CD8-positive, alpha-beta memory T cell (primary cell): Measurements from ENCODE around the gene TSPAN3. TPM values are rescaled to one million over a fixed set of nuclear protein-coding genes. Genes with fewer than 3 reads are reported as not detected.

Source experiments
- CTCF ChIA-PET: fragments of 350-600 bp; sonication (Branson Sonifier 250); formaldehyde crosslinking; loops from one replicate; lab custom pipeline; 2021; ENCODE audit warnings: antibody characterized with exemption; lab: Charles Lee
- POLR2A ChIA-PET: fragments of 350-600 bp; sonication (Branson Sonifier 250); formaldehyde crosslinking; loops from one replicate; lab custom pipeline; 2021; ENCODE audit warnings: antibody characterized with exemption; lab: Charles Lee
- DNase-seq, 5 donors: peaks; one replicate each; pipeline versions ENCODE4 v3.0.0 to v3.0.0-alpha.2; 2020 to 2022; ENCODE audit warnings: mixed read lengths in 1 of 5
- H3K27ac ChIP-seq: one replicate; pipeline ENCODE4 v1.7.0; 2013; ENCODE audit warnings: low read depth, mild to moderate bottlenecking, low read length, moderate library complexity
- H3K27me3 ChIP-seq: 2 replicates; pipeline ENCODE4 v1.7.0; 2013; ENCODE audit warnings: low read length, mild to moderate bottlenecking; ENCODE audit not compliant: insufficient read depth, poor library complexity, severe bottlenecking
- H3K36me3 ChIP-seq: 2 replicates; pipeline ENCODE4 v1.7.0; 2013; ENCODE audit warnings: mild to moderate bottlenecking, low read length, moderate library complexity; ENCODE audit not compliant: insufficient read depth
- H3K4me1 ChIP-seq: 2 replicates; pipeline ENCODE4 v1.7.0; 2013; ENCODE audit warnings: mild to moderate bottlenecking, low read length, moderate library complexity; ENCODE audit not compliant: insufficient read depth
- H3K4me3 ChIP-seq: 2 replicates; pipeline ENCODE4 v1.7.0; 2013; ENCODE audit warnings: mild to moderate bottlenecking, low read length
- H3K9me3 ChIP-seq: 2 replicates; pipeline ENCODE4 v1.7.0; 2013; ENCODE audit warnings: mild to moderate bottlenecking, low read length
- H3K27ac Mint-ChIP-seq, 8 donors: one replicate each; pipeline ENCODE4 v1.8.0; 2020 to 2021; ENCODE audit warnings: mixed read lengths in 8 of 8, mild to moderate bottlenecking in 6 of 8, inconsistent platforms in 3 of 8, moderate library complexity in 3 of 8
- H3K27me3 Mint-ChIP-seq, 2 donors: one replicate each; pipeline ENCODE4 v1.8.0; 2020 to 2021; ENCODE audit warnings: mixed read lengths in 2 of 2, mild to moderate bottlenecking in 1 of 2, moderate library complexity in 1 of 2
- H3K36me3 Mint-ChIP-seq, 3 donors: one replicate each; pipeline ENCODE4 v1.8.0; 2020 to 2021; ENCODE audit warnings: mixed read lengths in 3 of 3, inconsistent platforms in 1 of 3, mild to moderate bottlenecking in 1 of 3
- H3K4me1 Mint-ChIP-seq, 3 donors: one replicate each; pipeline ENCODE4 v1.8.0; 2020 to 2021; ENCODE audit warnings: mixed read lengths in 3 of 3, inconsistent platforms in 1 of 3, mild to moderate bottlenecking in 1 of 3
- H3K4me3 Mint-ChIP-seq, 7 donors: one replicate each; pipeline ENCODE4 v1.8.0; 2020 to 2021; ENCODE audit warnings: mixed read lengths in 7 of 7, mild to moderate bottlenecking in 6 of 7, moderate library complexity in 4 of 7, inconsistent platforms in 2 of 7
- H3K9me3 Mint-ChIP-seq, 5 donors: one replicate each; pipeline ENCODE4 v1.8.0; 2020 to 2022; ENCODE audit warnings: mixed read lengths in 5 of 5, mild to moderate bottlenecking in 3 of 5, moderate library complexity in 2 of 5, inconsistent platforms in 1 of 5
- polyA plus RNA-seq: library from polyadenylated mRNA; unstranded; fragments of 300-500 nt; fragmentation: Illumina TruSeq; gene quantifications from one replicate; pipeline ENCODE4 v1.2.3, GENCODE V29; 2021
- total RNA-seq, 2 experiments: library from RNA; stranded (reverse); gene quantifications; one replicate each; pipeline ENCODE4 v1.2.3, GENCODE V29; 2021

The TSPAN3 gene
- total and polyA plus RNA-seq, 3 experiments from 2014 or later = 45.2 to 60.5 (median 59.3) TPM

- Mint-ChIP-seq H3K4me3 (peak overlapping the region; percentile 81 to 99 (median 97)), H3K9me3 (no peaks in the 10 kb centered on the region), H3K36me3 (peaks cover 0 to 54% (median 7%) of the 10 kb centered on the region in 3 donors), H3K4me1 (peaks cover 67 to 85% (median 79%) of the 10 kb centered on the region in 3 donors), H3K27me3 (no peaks in the 10 kb centered on the region), H3K27ac (peak overlapping the region; percentile 86 to 99 (median 96))
- Histone ChIP-seq H3K27ac (peak overlapping the region; percentile 57), H3K4me3 (peak overlapping the region; percentile 92), H3K9me3 (no peaks in the 10 kb centered on the region), H3K36me3 (peaks cover 6% of the 10 kb centered on the region), H3K27me3 (no peaks in the 10 kb centered on the region), H3K4me1 (peaks cover 77% of the 10 kb centered on the region)
- ChIA-PET POLR2A (interaction anchor here (0.6 to 8.0 kb wide), 4 partner anchors 8 to 27 kb away, joined by 3 to 97 read pairs (median 21); no protein-coding TSS in a partner anchor), CTCF (interaction anchor here (1.0 to 6.8 kb wide), 11 partner anchors 14 to 38 kb away, joined by 3 to 63 read pairs (median 6); no protein-coding TSS in a partner anchor)
- DNase-seq = peak in 4 of 5 donors; percentile 45 to 71 (median 48)
These were observed 74.1 kb downstream of the TSPAN3 start for GRCh38 chr15:76996526-76997401.

GRCh38 chr15:76996076-76996525 lies 74.8 kb downstream of the TSPAN3 start:
- H3K9me3 ChIP-seq = no peaks in the 10 kb centered on the region
- peaks cover 0 to 48% (median 7%) of the 10 kb centered on the region in 3 donors for H3K36me3 Mint-ChIP-seq
- peak overlapping the region; percentile 86 to 100 (median 97) for H3K27ac Mint-ChIP-seq
- H3K36me3 ChIP-seq = peaks cover 6% of the 10 kb centered on the region
- ChIA-PET CTCF (interaction anchor here (1.0 to 6.8 kb wide), 13 partner anchors 11 to 39 kb away, joined by 3 to 63 read pairs (median 6); no protein-coding TSS in a partner anchor), POLR2A (interaction anchor here (0.5 to 8.0 kb wide), 7 partner anchors 8 to 414 kb away, joined by 3 to 97 read pairs (median 4); partner anchors contain the start of genes RCN2 and TSPAN3)
- no peaks in the 10 kb centered on the region for H3K27me3 Mint-ChIP-seq
- H3K4me3 ChIP-seq = peak overlapping the region; percentile 92
- DNase-seq = peak in 1 of 5 donors; percentile 17
- H3K4me1 ChIP-seq = peaks cover 70% of the 10 kb centered on the region
- H3K9me3 Mint-ChIP-seq = no peaks in the 10 kb centered on the region
- peak overlapping the region; percentile 81 to 99 (median 97) for H3K4me3 Mint-ChIP-seq
- H3K27me3 ChIP-seq = no peaks in the 10 kb centered on the region
- peak overlapping the region; percentile 57 for H3K27ac ChIP-seq
- peaks cover 60 to 78% (median 72%) of the 10 kb centered on the region in 3 donors for H3K4me1 Mint-ChIP-seq

GRCh38 chr15:76994971-76995945 lies 75.7 kb downstream of the TSPAN3 start, which contains the start of gene PSTPIP1:
PSTPIP1 (plus strand) TSS chr15:76995126; CDS start chr15:76995574, 448 bp downstream.
- peaks cover 0 to 41% (median 2%) of the 10 kb centered on the region in 3 donors for H3K36me3 Mint-ChIP-seq
- DNase-seq = peak; percentile 48 to 83 (median 70)
- no peaks in the 10 kb centered on the region for H3K27me3 Mint-ChIP-seq
- Histone ChIP-seq H3K9me3 (no peaks in the 10 kb centered on the region), H3K4me3 (peak within 1 kb of the TSS; percentile 92), H3K27me3 (no peaks in the 10 kb centered on the region), H3K36me3 (peaks cover 6% of the 10 kb centered on the region), H3K4me1 (peaks cover 62% of the 10 kb centered on the region), H3K27ac (peak within 1 kb of the TSS; percentile 57)
- no peaks in the 10 kb centered on the region for H3K9me3 Mint-ChIP-seq
- peak within 1 kb of the TSS; percentile 81 to 99 (median 97) for H3K4me3 Mint-ChIP-seq
- ChIA-PET POLR2A (interaction anchor here (0.5 to 8.0 kb wide), 11 partner anchors 8 to 462 kb away, joined by 3 to 97 read pairs (median 5); partner anchors contain the start of genes RCN2, SCAPER and TSPAN3), CTCF (interaction anchor here (0.9 to 6.8 kb wide), 13 partner anchors 9 to 39 kb away, joined by 3 to 63 read pairs (median 7); no protein-coding TSS in a partner anchor)
- peak within 1 kb of the TSS; percentile 86 to 100 (median 97) for H3K27ac Mint-ChIP-seq
- H3K4me1 Mint-ChIP-seq = peaks cover 58 to 74% (median 64%) of the 10 kb centered on the region in 3 donors

- H3K36me3 ChIP-seq = peaks cover under 1% of the 10 kb centered on the region
- peak overlapping the region; percentile 57 for H3K27ac ChIP-seq
- H3K9me3 Mint-ChIP-seq = no peaks in the 10 kb centered on the region
- no peak for DNase-seq
- H3K27ac Mint-ChIP-seq = peak overlapping the region; percentile 86 to 100 (median 97)
- peaks cover 56 to 72% (median 56%) of the 10 kb centered on the region in 3 donors for H3K4me1 Mint-ChIP-seq
- no peaks in the 10 kb centered on the region for H3K9me3 ChIP-seq
- H3K27me3 ChIP-seq = no peaks in the 10 kb centered on the region
- CTCF ChIA-PET = interaction anchor here (0.9 to 6.8 kb wide), 10 partner anchors 9 to 29 kb away, joined by 3 to 63 read pairs (median 9); no protein-coding TSS in a partner anchor
- H3K4me3 ChIP-seq = peak overlapping the region; percentile 92
- peaks cover 0 to 35% (median 2%) of the 10 kb centered on the region in 3 donors for H3K36me3 Mint-ChIP-seq
- peak overlapping the region; percentile 81 to 99 (median 97) for H3K4me3 Mint-ChIP-seq
- H3K27me3 Mint-ChIP-seq = no peaks in the 10 kb centered on the region
- POLR2A ChIA-PET = interaction anchor here (0.5 to 8.0 kb wide), 7 partner anchors 12 to 657 kb away, joined by 3 to 97 read pairs (median 7); partner anchors contain the start of gene RCN2
- H3K4me1 ChIP-seq = peaks cover 54% of the 10 kb centered on the region
These were observed 76.4 kb downstream of the TSPAN3 start for GRCh38 chr15:76994496-76994895.

DNA sequence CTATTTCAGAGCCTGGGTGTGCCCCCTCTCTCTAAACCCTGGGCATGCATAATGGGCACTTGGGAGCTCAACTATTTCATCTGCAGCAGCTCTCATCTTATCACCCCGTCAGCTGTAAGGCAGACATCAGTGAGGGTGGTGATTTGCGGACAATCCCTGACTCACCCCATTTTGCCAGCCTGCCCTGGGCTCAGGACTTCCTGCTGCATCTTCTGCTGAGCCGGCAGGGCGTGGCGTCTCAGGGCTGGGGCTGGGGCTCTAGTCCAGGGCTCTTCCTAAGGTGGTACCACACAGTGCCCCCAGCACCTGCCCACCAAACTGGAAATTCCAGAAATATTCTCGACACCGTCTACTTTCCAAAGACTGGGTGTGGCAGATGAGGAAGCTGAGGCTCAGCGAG lies 76.9 kb downstream of the TSPAN3 start:
- ChIA-PET CTCF (interaction anchor here (0.8 to 6.8 kb wide), 9 partner anchors 9 to 33 kb away, joined by 3 to 63 read pairs (median 6); no protein-coding TSS in a partner anchor), POLR2A (interaction anchor here (0.6 to 8.0 kb wide), 6 partner anchors 11 to 657 kb away, joined by 3 to 97 read pairs (median 6); no protein-coding TSS in a partner anchor)
- peaks cover 50% of the 10 kb centered on the region for H3K4me1 ChIP-seq
- H3K9me3 ChIP-seq = no peaks in the 10 kb centered on the region
- no peaks in the 10 kb centered on the region for H3K27me3 ChIP-seq
- H3K4me3 Mint-ChIP-seq = peak overlapping the region; percentile 81 to 99 (median 97)
- peak overlapping the region; percentile 92 for H3K4me3 ChIP-seq
- H3K9me3 Mint-ChIP-seq = no peaks in the 10 kb centered on the region
- no peaks in the 10 kb centered on the region for H3K27me3 Mint-ChIP-seq
- DNase-seq = peak; percentile 25 to 77 (median 52)
- peaks cover 0 to 30% (median 2%) of the 10 kb centered on the region in 3 donors for H3K36me3 Mint-ChIP-seq
- peaks cover 51 to 70% (median 53%) of the 10 kb centered on the region in 3 donors for H3K4me1 Mint-ChIP-seq
- peak overlapping the region; percentile 86 to 100 (median 97) for H3K27ac Mint-ChIP-seq
- peak overlapping the region; percentile 57 for H3K27ac ChIP-seq
- H3K36me3 ChIP-seq = no peaks in the 10 kb centered on the region

DNA sequence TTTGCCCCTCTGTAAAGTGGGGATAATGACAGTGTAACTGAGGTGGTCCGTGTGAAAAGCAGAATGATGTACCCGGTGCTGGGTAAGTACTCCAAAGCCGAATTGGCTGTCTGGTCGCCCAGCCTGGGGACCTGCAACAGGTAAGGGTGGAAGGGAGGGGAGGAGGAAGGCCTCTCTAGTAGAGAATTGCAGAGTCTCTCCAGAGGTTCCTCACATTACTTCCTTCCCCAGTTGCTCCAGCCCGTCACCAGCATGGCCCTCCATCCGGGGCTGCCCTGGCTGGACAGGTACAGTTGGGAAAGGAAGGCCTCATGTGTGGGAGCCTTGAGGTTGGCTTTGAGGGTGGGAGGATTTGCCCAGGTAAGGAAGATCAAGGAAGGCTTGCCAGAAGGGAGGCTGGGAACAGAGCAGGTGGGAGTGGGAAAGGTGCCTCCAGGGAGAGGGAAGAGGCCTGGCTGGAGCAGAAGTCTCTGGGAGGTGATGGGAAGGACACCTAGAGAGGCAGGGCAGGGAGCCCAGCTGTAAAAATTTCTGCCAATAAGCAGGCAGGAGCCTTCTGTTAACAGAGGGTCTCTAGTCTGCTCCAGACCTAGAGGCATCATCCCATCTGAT lies 77.7 kb downstream of the TSPAN3 start:
- peaks cover 50 to 70% (median 53%) of the 10 kb centered on the region in 3 donors for H3K4me1 Mint-ChIP-seq
- Histone ChIP-seq H3K27ac (no peak overlapping the region), H3K4me1 (peaks cover 50% of the 10 kb centered on the region)

More for the DNA sequence above, 77.7 kb downstream of the TSPAN3 start:
- Mint-ChIP-seq H3K27me3 (no peaks in the 10 kb centered on the region), H3K36me3 (peaks cover 0 to 22% (median 0%) of the 10 kb centered on the region in 3 donors), H3K9me3 (no peaks in the 10 kb centered on the region), H3K4me3 (peak overlapping the region; percentile 81 to 99 (median 97)), H3K27ac (peak overlapping the region; percentile 86 to 100 (median 97))
- POLR2A ChIA-PET = interaction anchor here (1.3 to 8.0 kb wide), 4 partner anchors 10 to 39 kb away, joined by 3 to 97 read pairs (median 22); no protein-coding TSS in a partner anchor
- Histone ChIP-seq H3K4me3 (no peak overlapping the region), H3K9me3 (no peaks in the 10 kb centered on the region), H3K36me3 (no peaks in the 10 kb centered on the region), H3K27me3 (no peaks in the 10 kb centered on the region)
- peak in 1 of 5 donors; percentile 36 for DNase-seq
- CTCF ChIA-PET = interaction anchor here (0.8 to 6.1 kb wide), 5 partner anchors 10 to 32 kb away, joined by 3 to 63 read pairs (median 6); no protein-coding TSS in a partner anchor
